Measurements from ENCODE around the gene LRP1.
A peak's percentile ranks its signal among the peaks of the same experiment; 100 is the strongest.

The LRP1 gene

GRCh38 chr12:57178213-57178612 lies 49.9 kb downstream of the LRP1 start:
- no peak for DNase-seq

- no peak for DNase-seq
Observed at GRCh38 chr12:57179331-57180086, 51.2 kb downstream of the LRP1 start.

- DNase-seq: no peak
Observed at GRCh38 chr12:57180321-57180989, 52.2 kb downstream of the LRP1 start.

GRCh38 chr12:57181072-57181471 lies 52.8 kb downstream of the LRP1 start:
- no peak for DNase-seq

- no peak for DNase-seq
Observed at GRCh38 chr12:57181561-57182155, 53.4 kb downstream of the LRP1 start.

- peak; percentile 23 for DNase-seq
Observed at GRCh38 chr12:57182918-57183575, 54.8 kb downstream of the LRP1 start.

- DNase-seq: no peak
Observed at GRCh38 chr12:57183939-57184725, 55.8 kb downstream of the LRP1 start.

- DNase-seq: no peak
Observed at GRCh38 chr12:57185403-57185802, 57.1 kb downstream of the LRP1 start.

GRCh38 chr12:57185906-57186508 lies 57.7 kb downstream of the LRP1 start:
- DNase-seq: no peak

- no peak for DNase-seq
Observed at GRCh38 chr12:57187222-57188089, 59.2 kb downstream of the LRP1 start.

GRCh38 chr12:57188090-57188425 lies 59.8 kb downstream of the LRP1 start:
- no peak for DNase-seq

- no peak for DNase-seq
Observed at GRCh38 chr12:57190037-57190436, 61.8 kb downstream of the LRP1 start.

GRCh38 chr12:57190821-57191220 lies 62.5 kb downstream of the LRP1 start:
- DNase-seq: no peak

GRCh38 chr12:57191410-57191809 lies 63.1 kb downstream of the LRP1 start:
- no peak for DNase-seq

- DNase-seq: no peak
Observed at GRCh38 chr12:57192920-57193319, 64.6 kb downstream of the LRP1 start.

GRCh38 chr12:57193706-57194245 lies 65.5 kb downstream of the LRP1 start:
- DNase-seq: no peak

- DNase-seq: no peak
Observed at GRCh38 chr12:57194253-57194652, 66.0 kb downstream of the LRP1 start.

- DNase-seq: no peak
Observed at GRCh38 chr12:57195186-57195585, 66.9 kb downstream of the LRP1 start.

GRCh38 chr12:57195611-57196371 lies 67.5 kb downstream of the LRP1 start:
- no peak for DNase-seq

GRCh38 chr12:57196439-57196838 lies 68.2 kb downstream of the LRP1 start:
- DNase-seq: no peak

Measured in NCI-H1105 treated with DMSO at 0.1 percent for 48 hours (cell line).